HG03575 (cell line): ENCODE measurements around the gene B3GAT3.

Source experiments
- ATAC-seq: cut with Tn5 transposase; IDR thresholded peaks from one replicate; pipeline ENCODE4 v1.9.1; 2021; ENCODE audit not compliant: unreplicated experiment, insufficient number of reproducible peaks, low FRiP score; ENCODE audit errors: extremely low read depth

The B3GAT3 gene

DNA sequence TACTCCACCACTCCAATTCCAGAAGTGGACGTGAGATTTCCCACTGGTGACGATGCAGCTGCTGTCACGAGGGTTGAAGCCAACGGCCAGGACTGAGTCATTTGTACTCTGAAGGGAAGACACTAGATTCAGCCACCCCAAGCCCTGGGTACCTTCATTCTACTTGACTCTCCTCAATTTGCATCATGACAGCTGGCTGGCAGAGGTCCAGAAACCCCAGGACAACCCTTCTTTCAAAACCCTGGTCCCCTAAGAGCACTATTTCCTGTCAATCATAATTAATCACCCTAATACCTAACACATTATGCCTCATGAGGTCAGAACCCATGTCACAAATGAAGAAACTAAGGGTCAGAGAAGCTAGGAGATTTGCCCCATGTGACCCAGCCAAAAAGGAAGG lies 14.1 kb downstream of the B3GAT3 start:
- ATAC-seq = no peak

DNA sequence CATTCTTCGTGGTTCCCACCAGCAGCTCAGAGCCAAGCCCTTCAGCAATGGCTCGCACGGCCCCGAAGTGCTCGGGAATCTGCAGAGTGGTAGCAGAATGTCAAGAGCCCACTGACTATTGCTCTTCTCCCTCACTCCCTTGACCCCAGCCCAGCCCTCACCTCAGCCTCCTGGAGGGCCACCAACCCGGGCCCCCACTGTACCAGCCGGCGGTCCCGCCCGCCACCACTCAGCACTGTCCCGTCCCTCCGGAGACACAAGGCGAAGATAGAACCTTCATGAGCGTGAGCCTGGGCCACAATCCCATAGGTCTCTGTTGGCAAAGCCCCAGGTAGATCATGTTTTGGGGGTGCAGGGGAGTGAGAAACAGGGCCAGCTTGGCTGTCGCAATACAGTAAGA lies 15.9 kb downstream of the B3GAT3 start:
- no peak for ATAC-seq

DNA sequence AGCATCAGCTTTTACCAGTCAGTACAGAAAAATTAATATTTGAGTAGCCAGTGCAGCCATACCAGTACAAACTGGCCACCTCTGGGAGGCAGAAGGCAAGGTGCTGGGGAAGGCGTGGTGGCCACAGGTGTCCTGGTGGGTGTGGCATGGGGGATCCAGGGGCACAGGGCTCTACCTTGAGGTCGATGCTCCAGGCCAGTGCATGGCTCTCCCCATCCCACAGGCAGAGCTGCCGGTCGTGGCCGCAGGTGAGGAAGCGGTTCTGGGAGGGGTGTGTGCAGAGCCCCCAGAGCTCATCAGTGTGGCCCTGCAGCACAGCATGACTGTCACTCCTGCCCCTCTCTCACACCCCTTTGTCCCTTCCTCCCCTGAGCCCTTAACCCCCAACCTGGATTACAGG lies 16.3 kb downstream of the B3GAT3 start:
- no peak for ATAC-seq

DNA sequence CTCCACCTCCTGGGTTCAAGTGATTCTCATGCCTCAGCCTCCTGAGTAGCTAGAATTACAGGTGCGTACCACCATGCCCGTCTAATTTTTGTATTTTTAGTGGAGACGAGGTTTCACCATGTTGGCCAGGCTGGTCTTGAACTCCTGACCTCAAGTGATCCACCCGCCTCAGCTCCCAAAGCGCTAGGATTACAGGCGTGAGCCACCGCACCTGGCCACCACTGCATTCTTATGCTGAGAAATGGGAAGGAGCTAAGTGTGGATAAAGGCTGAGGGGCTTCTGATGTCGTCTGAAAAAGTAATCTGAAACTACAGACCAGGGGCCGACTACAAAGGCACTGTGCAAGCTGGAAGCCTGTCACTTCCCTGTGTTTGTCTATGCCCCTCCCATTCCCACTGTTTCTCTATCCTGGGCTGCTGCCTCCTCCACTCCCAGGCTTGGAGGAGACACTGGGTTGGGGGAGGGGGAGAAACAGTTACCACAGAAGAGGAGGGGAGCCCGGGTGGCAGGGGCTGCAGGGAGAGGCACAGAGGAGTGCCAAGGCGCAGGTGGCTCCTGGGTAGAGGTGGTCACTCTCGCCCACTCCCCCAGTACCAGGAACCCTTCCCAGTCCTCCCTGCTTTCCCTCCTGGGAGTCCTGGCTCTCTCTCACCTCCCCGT lies 17.2 kb downstream of the B3GAT3 start:
- ATAC-seq = no peak

DNA sequence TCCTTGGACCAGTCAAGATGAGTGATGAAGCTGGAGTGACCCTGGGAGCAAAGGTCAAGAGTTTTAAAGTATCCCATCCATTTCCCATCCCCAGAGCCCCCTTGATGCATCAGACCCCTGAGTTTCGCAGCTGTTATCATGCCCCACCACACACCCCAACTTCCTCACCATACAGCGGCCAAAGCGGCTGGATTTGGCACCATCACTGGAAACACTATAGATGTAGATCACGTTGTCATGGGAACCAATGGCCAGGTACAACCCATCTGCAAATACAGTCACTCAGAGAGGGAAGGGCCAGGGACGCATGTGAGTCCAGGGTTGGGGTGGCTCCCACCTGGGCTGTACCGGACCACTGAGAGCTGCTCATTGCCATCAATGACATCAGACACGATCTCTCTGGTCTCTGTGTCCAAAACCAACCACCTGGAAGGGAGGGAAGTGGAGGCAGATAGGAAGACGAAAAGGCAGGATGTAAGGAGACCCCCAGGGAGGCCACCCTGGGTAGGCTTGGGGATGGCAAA lies 17.9 kb downstream of the B3GAT3 start:
- no peak for ATAC-seq

DNA sequence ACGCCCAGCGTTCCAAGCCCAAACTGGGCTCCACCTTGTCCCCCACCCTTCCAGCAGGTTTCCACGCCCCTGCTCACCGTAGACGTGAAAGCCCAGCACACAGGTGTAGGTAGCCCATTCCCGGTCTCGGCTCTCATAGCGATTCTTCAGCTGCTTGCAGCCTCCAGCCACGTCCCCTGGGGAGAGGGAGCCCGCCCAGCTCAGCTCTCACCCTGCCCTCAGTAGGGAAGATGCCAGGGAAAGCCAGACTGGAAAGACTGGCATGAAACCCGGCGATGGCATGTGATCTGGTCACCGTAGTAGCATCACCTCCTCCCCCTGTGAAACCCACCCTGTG lies 18.7 kb downstream of the B3GAT3 start:
- ATAC-seq = no peak

DNA sequence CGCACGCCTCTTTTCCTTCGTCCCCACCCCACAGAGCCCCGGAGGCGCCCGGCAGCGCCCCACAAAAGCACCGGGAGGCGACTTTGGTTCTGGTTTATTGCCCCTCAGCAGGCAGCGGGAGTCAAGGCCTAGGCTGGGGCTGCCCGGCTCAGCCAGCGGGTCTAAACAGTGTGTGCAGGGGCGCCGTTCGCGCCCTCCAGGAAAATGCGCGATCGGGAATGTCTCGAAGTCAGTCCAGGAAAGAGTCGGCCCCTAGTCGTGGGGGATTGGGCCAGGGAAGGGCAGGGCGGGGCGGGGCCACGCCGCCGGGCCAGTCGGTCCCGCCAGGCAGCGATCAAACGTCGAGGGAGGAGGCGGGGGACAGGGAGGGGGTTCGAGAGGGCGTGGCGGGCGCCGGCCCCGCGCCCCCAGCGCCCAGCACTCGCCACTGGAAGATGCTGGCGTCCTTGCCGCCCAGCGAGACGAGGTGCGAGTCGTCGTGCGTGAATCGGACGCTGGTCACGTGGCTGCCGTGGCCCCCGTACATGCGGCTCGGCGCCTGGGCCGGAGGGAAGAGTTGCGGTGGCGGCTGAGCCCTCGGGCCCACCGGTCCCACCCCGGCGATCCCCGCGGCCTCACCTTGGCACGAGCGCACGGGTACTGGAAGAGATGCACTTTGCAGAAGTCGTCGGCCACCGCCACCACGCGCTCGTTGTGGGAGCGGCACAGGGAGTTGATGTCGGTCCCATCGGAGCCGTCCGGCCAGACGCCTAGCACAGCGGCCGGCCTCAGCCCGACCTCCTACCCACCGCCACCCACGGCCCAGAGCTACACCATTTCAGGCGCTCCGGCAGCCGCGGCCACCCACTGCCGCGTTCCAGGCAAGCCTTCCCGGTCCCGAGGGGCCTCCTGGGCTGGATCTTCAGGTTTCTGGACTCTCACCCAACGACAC lies 19.4 kb downstream of the B3GAT3 start:
- ATAC-seq = no peak

DNA sequence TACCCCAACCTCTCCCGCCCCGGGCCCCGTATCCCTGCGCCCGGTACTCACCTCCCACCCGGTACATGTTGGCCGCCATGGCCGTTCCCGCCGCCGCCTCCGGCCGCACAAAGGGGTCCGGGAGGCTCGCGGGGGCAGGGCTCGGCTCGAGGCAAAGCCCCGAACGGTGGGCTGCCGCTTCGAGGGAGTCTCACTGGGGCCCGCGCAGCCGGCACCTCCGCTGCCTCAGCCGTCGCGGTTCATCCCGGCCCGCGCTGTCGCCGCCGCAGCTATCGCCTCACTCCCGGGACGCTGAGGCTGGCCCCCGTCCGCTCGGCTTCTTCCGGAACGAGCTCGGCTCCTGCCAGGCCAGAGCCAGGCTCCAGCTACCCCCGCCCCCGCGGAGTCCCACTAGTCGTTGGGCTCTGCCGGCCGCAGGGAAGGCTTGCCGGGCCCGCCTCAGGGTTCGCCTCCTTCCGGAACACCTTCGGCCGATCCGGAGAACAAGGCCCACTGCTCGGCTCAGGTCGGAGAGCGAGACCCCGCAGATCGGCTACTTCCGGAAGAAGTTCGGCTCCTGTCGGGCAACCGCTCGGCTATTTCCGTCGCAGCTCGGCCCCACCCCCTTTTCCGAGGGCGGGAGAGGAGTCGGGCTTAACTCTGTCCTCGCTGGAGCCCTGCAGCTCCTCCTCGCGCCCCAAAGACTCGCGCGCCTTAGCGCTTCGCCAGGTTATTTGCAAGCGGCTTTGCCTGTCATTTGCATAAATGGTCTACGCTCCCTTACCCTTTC lies 20.2 kb downstream of the B3GAT3 start, which contains the start of gene MTA2:
TSS of gene MTA2 (minus strand) at position 494 of the 769 bp plus-strand sequence. CDS start at position 79, 415 bp downstream.
- ATAC-seq = peak; percentile 45

DNA sequence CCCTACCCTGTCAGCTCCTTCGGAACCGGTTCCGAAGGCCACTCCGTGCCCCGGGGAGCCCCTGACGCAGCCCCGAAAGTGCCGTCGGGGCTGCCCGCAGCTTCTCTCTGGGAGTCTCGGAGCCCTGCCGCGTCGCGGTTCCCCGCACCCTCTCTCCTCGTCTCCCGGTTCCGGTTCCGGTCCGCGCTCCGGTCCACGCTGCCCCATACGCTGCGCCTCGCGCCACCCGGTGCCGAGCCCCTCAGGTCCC lies 20.7 kb downstream of the B3GAT3 start:
- no peak for ATAC-seq

DNA sequence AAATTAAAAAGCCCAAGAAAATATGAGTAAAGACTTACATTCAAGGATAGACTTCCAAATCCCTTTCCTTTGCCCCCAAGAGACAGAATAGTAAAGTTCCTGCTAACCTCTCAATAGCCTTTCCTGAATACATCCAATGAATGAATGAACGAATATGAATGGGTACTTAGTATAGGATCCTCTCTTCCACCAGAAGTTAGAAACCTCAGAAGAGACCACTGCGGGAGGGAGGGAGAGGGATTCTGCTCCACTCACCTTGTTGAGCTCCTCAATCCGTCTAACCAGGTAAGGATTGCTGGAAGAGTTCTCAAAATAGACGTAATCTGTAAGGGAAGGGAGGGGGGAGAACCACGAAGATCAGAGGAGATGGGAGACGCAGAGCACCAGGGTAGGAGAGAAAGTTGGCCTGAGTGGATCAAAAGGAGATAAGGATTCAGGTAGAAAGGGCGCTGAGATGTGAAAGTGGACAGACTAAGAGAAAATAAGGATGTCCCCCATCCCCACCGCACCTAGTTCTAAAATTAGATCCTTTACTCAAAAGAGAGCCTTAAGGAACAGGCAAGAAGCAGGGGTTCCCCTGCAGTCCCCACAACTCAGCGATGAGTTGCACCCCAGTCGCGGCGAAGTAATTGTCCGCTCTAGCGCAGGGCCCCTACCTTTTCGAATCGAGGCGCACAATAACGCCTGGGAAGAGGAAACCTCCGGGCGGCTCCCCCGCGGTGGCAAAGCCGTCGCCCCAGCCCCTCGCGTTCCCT lies 21.2 kb downstream of the B3GAT3 start:
- no peak for ATAC-seq

DNA sequence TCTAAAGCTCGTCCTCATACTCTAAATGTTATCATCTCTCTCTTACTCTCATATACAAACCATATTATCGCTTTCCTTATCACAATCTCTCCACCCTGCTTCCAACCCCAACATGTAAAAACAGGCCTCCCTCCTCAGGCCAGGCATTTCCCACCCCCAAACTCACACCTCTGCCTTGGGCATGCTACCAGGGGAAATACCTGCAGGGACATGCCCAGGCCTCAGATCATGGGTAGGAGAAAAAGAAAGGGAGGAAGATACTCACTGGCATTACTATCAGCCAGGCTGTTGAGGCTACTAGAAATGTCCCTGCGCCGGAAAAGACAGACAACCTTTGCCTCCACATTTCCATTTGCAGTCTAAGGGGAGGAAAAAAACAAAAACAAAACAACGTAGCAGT lies 21.9 kb downstream of the B3GAT3 start:
- no peak for ATAC-seq

DNA sequence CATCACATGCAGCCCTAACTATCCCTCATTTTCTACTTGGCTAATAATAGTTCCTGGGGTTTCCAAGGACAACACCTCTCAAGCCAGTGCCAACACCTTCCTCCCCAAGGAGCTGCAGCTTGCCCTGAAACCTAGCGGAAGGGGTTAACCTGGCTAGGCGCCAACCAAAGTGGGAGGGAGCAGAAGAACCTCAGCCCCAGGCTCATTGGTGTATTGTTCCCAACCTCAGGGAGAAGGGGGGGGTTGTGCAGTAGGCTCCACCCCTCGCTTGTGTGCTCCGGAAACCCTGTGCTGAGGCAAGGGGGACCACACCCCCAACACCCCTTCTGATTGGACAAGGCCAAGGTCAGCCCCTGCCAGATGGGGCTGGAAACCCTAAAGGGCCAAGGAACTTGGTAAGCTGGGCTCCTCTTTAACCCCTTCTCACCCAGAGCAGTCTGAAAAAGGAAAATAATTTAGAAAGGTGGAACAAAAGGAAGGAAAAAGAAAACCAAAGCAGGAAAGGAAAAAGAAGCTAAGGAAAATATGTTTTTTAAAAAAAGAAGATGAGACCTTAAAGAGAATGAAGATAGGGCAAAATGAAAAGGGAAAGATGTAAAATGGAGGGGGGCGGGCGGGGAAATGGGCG lies 22.6 kb downstream of the B3GAT3 start:
- no peak for ATAC-seq

DNA sequence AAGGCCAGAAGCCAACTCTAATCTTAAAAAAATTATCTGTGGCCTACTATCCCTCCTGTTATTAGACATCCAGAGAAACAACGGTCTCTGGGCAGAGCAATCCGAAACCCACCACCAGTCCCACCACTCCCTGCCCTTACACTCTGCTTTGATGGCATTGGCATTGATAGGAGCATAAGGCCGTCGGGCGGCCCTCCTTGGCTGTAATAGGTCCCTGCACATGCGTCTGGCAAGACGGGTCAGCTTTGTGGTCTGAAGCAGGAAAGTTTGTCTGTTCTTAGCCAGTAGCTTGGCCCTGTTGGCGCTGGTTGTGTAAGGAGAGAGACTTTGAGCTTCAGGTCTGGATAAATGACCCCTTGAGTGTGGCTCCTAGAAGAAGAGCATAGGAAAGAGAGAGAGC lies 26.7 kb downstream of the B3GAT3 start:
- ATAC-seq = no peak

DNA sequence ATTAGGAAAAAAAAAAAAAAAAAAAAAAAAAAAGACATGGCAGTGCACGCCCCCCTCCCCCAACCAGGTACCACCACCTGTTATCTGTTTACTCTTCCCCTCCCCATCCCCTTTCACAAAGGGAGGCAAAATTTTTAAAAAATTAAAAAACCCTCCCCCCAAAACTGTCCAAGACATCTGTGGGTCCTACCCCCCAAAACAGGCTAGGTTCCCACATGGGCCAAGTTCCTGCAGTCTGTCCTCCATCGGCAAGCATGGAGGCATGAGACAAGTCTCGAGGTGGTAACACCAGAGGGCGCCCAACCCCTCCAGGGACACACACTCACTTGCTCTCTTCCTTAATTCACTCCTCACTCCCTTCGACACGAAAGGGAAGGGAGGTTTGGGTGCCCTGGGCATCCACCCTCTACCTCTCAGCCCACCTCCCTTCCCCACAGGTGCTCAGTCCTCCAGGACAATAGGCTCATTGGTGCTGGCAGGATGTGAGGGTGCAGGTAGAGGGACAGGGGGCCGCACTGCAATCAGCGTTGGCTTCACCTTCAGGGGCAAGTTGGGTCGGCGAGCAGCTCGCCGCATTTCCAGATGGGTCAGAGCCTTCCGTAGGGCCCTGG lies 28.2 kb downstream of the B3GAT3 start:
- ATAC-seq = no peak

DNA sequence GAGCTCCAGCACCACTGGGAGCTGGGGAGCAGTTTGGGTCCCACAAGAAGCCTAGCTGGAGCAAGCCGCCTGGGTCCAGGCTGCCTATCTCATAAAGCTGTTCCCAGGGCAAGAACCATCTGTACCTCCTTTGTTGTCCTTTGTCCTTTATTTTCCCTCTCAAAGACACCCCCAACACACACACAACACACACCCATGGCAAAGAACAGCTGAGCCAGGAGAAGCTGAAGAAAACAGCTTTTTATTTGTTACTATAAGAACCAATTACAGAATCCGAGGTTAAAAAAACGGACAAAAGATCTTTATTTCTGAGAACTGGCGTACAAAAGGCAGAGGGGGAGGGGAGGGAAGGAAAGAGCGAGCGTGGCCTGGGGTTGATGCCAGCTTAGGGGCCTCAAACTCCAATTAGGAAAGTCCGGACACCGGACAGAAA lies 28.8 kb downstream of the B3GAT3 start:
- no peak for ATAC-seq

DNA sequence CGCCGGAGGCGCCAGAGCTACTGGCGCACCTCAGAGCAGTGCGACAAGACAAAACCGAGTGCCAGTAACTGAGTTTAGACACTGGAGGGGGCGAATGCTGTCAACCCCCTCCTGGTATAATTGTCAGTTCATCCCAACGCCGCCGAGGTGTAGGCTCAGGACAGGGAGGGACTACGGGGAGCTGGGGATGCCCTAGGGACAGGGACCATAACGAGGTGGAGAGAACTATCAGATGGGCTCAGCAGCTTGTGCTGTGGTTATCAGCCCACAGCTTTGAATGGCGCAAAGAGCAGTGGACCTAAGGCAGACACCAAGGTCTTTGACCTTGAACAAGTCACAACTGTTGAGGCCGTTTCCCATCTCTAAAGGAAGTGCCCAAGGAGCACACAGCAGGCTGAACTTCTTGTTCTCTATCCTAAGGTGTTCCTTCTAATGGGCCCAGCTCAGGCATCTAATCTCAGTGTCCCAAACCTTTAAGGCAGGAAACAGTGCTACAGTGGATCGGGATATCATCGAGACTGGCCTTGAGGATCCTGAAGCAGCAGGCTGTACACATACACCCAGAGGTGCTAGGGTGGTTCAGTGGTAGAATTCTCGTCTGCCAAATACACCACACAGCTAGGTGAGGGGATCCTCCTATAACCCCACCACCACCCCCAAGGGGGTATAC lies 29.5 kb downstream of the B3GAT3 start:
- ATAC-seq = no peak

DNA sequence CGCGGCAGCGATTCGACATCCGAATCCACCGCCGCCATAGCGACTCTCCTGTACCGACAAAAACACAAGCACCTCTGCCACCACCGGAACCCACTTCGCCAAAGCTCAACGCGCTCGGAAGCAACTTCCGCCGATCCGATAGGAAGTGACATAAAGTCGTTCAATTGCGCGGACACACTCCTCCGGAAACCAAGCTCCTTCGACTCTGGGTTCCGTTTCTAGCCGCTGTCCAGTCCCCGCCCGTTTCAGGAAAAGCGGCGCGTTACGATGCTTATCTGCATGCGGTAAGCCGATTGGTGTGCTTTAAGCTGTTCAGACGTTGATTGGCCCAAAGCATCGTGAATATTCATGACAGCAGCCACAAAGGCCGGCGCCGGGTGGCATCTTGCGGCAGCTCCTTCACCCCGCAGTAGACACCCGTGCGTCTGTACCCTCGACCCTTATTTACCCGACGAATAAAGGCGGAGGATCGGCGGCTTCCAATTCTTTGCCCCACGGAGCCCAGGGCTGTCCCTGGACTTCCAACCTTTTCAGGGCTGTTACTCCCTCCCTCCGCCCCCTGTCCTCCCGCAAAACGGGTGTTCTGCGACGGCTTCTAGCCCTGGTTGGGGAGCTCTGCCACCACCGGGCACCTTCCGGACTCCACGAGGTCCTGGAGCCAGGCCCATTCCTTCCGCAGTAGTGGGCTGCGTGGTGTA lies 30.2 kb downstream of the B3GAT3 start, which contains the start of gene TUT1:
TSS of gene TUT1 (minus strand) at position 76 of the 698 bp plus-strand sequence. CDS start at position 38, 38 bp downstream.
- ATAC-seq = peak; percentile 49
